IPS DF 4.7 (cell line): ENCODE measurements around the gene EMC6.

Experiments used
- DNase-seq: peaks from one replicate; pipeline ENCODE4 v3.0.0-alpha.2; 2013; ENCODE audit warnings: low spot score; ENCODE audit errors: extremely low read depth

Gene EMC6

DNA sequence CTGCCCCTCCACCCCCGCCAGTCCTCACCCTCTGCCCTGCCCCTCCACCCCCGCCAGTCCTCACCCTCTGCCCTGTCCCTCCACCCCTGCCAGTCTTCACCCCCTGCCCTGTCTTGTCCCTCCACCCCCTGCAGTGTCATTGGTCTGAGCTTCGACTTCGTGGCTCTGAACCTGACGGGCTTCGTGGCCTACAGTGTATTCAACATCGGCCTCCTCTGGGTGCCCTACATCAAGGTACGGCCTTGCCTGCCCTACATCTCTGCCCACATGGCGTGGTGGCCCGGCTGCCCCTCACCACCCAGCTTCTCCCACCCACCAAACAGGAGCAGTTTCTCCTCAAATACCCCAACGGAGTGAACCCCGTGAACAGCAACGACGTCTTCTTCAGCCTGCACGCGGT, 12.3 kb upstream of the EMC6 start:
- no peak for DNase-seq

DNA sequence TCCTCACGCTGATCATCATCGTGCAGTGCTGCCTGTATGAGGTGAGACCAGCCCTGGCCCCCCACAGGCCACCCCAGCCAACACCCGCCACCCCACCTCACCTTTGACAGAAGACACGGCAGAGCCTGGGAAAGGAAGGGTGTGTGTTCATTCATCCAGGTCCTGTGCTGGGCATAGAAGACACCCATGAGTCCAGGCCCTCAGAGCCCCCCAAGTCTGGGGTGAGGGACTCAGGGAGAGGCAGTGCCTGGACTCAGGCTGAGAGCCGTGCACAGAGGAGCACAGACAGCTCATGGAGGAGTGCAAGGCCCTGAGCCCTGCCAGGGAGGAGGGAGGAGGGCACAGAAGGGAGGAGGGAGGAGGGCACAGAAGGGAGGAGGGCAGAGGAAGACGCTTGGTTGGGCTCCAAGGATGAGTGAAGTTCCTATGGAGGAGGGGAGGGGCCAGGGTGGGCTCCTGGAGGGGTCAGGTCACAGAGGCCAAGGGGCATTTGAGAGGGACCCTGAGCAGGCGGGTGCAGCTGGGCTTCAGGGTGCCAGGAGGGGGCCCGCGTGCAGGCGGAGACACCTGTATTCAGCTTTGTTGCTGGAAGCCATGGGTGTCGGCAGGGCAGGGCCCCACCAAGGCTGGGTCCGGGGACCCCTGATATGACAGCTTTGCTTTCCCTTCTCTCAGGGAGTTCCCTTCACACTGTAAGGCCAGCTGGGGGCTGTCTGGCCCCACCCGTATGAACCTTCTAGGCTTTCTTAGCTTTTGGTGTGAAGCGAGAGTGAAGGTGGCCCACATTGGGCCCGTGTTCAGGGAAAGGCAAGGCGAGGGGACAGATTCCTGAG, 11.6 kb upstream of the EMC6 start:
- no peak for DNase-seq

DNA sequence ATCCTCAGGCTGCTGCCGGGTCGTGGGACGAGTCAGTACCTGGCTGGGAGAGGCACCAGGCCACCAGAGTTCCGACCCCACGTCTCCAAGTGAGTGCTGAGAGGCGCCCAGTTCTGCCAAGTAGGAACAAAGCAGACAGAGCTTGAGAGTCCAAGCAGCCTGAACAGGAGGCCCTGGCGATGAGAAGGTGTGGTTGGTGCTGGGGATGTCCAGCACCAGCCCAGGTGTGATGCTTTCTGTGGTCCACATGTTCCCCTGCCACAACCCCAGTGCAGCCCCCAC, 11.1 kb upstream of the EMC6 start:
- no peak for DNase-seq

DNA sequence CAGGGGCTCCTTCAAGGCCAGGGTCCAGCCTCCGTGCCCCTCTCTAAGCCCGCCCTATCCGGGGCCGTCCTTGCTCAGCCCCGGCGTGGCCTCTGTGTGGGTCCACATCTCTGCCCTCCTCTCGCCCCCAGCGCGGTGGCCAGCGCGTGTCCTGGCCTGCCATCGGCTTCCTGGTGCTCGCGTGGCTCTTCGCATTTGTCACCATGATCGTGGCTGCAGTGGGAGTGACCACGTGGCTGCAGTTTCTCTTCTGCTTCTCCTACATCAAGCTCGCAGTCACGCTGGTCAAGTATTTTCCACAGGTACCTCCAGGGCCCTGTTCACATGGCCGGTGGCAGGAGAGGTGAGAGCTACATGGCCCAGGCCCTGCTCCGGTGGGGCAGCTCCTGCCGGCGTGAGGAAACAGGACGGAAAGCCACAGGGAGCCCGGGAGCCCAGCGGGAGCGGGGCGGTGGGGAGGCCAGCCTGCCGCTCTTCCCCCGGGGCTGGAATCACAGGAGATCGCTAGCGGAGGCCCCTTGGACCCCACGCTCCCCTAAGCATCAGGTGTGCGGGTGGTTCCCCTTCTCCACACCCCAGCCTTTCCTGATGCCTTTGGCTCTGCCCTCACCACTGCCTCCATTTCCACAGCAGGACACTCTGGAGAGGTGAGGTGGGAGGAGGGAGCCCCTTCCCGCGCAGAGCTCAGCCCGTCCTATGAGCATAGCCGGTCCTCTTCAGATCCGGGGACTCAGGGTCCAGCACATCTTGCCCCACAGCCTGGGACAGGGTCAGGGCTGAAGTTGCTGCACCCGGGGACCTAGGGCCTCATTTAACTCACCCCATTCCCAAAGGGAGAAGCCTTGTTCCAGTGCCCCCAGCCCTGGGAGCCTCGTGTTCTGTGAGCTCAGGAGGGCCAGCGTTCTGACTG, 10.5 kb upstream of the EMC6 start:
- no peak for DNase-seq

DNA sequence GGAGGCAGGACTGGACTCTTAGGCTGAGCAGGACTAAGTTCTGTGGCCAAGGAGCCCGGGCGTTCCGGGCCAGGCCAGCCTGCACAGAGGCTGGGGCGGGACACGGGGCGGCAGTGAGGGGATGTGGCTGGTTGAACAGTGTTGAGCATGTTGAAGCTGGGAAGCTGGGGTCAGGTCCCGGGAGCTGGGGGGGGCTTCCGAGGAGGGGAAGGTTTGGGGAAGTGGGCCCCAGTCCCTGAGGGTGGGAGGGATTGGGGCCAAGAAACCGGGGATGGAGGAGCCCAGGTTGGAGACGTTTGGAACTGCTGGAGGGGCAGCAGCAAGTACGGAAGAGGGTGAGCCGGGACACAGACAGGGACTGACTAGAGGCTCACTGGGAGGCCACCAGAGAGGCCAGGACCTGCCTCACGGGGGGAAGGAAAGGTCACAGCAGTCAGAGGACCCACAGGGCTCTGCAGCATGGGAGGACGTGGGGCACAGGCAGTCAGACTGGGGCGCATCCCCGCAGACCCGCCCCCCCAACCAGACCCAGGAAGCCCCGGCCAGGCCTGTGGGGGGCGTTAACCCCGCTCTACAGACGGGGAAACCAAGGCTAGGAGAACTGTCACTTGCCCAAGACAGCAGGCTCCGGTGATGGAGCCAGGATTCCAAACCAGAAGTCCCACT, 9.7 kb upstream of the EMC6 start:
- no peak for DNase-seq

DNA sequence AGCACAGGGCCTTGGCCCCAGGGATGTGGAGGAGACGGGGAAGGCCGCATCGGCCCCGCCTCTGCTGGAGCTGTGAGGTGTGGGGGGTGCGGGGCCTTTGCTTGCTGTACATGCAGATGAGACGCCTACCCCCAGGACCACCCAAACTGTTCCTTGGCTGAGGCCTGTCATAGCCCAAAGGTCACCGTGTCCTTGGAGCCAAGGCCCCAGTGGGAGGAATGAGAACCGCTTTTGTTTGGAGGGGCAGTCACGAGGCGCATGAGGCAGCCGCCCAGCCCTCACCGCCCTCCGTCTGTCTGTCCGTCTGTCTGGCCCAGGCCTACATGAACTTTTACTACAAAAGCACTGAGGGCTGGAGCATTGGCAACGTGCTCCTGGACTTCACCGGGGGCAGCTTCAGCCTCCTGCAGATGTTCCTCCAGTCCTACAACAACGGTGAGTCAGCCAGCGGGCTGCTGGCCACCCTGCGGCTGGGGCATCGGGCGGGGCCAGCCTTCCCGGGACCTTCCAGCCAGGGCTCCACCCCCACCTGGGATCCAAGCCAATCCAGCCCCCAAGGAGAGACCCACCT, 9.0 kb upstream of the EMC6 start:
- DNase-seq: no peak

DNA sequence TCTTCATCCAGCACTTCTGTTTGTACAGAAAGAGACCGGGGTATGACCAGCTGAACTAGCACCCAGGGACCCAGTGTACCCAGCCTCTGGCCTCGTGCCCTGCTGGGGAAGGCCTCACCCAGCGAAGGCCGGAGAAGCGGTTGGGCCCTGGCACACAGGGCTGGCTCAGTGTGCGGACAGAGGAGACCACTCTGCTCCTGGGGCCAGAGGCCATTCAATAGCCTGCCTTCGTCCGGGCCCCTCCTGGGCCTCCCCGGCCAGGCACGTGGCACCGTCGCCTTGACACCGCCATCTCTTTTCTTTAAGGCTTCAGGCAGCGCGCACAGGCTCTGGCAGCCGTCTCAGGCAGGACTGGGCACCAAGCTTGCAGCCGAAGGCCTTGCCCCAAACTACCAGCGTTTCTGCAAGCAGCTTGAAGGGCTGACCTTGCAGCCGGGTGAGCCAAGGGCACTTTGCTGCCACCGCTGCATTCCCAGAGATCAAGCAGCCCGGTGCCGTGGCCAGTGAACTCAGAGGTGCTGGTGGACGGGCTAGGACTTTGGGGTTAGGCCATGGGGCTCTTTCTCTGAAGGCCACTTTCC, 8.2 kb upstream of the EMC6 start:
- DNase-seq: no peak

DNA sequence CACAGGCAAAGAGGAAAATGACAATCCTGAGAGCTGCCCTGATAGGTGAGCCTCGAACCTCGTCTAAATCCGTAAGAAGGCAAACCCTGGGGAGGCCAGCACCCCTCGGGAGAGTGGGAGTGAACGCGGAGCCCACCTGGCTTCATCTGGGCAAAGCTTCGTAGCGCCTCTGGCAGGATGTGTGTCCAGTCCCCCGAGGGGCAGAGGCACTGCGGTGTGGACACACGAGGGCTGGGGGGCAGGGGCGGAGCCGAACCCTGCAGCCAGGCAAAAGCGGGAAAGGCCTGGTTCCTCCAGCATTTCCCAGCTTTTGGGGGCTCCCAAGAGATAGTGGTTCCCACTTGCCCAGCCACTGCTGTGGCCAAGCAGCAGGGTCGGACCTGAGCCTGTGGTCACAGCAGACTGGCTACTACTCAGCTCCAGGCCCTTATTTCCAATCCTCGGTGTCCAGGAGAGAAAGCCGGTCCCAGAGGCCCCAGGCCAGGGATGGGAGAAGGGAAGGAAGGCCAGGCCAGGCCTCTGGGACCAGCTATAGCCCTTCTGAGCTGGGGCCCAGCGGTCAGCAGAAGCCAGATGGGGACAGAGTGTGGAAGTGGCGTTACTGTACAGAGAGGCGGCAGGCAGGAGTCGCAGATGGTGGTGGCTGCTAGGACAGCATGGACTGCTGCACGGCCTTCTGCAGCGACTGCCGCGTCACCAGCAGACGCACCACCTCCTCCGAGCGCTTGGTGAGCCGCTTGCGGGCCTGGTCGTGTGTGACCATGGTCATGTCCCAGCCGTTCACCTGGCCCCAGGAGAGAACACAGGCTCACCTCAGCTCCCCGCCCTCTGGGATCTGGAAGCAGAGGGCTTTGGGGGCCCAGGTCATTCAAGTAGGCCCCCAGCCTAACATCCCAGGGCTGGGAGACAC, 5.3 kb upstream of the EMC6 start:
- no peak for DNase-seq

DNA sequence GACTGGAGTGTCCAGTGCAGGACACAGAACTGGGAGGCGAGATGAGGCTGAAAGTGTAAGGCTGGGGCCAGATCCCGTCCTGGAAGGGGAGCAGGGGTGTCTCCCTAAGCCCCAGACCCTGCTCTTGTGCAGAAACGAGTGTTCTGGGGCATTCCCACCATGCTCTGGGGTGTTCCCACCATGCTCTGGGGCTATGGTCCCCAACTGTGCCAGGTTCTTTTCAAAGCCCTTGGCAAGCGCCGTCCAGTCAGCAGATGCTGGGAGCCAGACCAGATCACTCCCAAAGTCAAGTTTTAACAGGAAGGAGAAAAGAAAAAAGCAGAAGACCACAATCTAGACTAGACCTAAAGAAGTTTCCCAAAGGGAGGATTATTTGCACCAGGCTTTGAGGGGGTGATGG, 2.8 kb upstream of the EMC6 start:
- DNase-seq: no peak

DNA sequence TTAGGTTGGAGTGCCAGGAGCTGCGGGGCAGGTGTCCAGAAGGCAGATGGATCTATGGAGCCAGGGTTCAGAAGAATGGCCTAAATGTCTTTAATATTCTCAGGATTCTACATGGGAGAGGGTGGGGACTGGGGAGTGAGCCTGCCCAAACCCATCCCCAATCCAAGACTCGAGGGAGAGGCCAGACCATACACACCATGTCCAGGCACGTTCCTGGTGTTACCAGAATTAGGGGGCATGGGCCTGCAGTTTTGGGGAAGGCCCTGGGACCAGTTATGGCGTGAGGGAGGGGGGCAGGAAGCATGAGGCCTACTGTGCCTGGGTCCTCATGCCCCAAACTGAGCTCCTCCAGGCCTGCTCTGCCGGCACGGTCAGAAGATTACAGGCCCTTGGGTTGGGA, 2.1 kb upstream of the EMC6 start:
- no peak for DNase-seq

DNA sequence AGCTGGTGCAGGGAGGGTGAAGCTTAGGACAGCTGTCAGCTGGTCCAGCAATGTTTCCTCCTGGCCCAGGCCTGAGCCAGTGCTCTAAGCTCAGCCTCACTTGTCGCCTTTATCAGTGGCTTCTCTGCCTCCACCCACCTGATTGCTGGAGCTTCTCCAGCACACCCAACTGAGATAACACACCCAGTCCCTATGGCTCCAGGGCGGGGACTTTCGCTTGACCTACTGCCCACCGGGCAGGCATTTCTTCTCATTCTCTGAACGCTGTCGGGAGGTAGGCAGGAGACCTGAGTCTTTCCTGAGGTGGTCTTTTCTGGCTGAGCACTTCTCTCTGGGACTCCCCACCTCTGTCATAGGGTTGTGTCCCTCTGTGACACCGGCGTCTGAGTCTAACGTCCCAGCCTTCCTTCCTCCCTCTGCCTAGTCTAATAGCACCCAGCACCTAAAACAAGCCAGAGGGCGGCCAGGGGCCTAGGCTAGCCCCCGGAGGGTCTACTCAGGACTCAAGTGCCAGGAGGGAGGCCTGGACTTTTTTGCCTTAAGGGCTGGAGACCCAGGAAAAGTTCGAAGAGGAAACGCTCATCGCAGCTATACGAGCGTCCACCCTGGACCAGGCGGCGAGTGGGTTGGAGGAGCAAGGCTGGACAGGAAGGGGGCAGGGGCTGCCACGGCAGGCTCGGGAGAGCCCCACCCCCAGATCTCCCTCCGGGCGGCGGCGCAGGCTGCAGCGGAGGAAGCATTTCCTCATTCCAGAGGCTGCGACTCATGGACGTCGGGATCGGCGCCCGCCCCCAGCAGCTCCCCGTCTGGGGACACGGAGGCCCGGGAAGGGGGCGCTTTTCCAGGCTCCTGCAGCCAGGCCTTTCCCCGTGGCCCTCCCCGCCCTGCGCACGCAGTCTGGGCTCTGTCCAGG, 990 bp upstream of the EMC6 start:
- no peak for DNase-seq

DNA sequence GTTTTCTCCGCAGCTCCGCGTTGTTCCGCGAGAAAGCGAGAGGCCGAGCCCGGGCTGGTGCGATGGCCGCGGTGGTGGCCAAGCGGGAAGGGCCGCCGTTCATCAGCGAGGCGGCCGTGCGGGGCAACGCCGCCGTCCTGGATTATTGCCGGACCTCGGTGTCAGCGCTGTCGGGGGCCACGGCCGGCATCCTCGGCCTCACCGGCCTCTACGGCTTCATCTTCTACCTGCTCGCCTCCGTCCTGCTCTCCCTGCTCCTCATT, 404 bp downstream of the EMC6 start:
- no peak for DNase-seq

DNA sequence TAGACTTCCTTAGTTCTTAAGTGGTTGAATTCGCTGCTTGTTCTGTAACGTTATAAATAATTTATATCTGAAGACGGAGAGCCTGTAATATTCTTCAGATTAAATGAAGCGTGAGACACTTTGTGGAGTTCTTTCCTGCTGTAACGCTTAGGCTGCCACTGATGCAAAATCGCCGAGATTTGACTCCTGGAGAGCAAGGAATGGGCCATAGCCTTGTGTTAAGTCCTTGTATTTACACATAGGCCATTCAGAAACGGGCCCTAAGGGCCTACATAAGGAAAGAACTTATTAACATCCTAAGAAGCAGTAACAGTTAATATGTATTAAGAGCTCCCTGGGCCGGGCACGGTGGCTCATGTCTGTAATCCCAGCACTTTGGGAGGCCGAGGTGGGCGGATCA, 936 bp downstream of the EMC6 start:
- DNase-seq: no peak

DNA sequence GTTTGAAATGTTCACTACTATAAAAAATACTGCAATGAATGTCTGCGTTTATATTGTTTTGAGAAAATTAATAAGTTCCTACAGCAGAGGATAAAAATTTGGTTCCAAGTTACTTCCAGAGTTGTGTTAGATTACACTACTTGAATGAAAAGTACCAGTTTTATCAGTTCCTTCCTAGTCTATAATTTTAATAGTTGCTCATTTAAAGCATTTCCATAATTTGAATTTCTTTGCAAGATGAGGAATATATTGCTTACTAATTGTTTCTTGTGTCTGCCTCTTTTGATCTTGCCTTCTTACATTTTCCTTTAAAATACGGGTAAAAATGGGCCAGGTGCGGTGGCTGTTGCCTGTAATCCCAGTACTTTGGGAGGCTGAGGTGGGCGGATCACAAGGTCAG, 4.0 kb downstream of the EMC6 start:
- DNase-seq: no peak

DNA sequence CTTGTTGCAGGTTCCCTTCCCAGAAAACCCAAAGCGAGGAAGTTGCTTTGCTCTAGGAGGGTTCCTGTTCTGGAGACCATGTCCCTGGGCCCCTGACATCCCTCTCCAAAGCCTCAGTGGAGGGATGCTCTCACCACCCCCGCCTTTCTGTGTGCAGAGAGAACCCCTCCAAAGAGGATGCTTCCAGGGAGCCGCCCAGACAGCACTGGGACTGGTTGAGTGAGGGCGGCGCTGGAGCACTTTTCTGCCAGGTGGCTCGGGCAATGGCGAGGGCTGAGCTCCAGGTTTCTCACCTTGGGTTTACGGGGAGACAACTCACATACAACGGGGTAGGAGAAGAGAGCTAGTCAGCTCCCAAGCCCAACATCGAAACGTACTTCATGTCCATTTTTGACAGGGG, 7.3 kb downstream of the EMC6 start:
- DNase-seq: no peak

DNA sequence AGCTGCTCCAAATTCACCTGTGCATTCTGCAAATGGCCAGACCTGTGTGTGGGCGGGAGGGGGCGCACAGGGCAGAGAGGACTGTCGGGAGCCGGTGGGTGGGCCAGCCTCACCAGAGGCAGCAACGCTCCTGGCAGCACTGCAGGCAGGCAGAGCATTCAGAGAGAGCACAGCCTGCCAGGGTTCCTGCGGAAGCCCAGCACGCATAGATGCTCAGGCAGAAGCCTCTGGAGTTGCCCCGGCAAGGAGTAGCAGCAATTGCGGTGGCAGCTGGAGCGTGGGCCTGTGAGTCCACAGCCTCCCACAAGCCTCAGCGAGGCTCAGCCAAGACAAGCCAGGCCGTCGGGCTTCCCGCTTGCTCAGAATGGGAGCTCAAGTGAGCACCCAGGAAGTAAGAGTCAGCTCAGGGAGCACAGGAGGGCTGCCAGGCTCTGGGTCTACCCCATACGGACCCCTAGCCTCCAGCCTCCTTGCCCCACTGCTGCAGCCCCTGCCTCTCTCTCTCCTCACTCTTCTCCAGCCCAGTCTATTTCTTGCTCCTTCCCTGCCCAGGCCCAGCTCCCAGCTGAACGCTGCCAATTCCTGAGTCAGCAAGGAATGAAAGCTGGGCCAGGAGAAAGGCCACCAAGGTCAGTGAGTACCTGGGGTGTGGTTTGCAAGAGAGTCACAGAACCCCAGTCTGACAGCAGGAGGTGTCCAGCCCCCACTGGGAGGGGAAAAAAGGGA, 9.6 kb downstream of the EMC6 start:
- no peak for DNase-seq

DNA sequence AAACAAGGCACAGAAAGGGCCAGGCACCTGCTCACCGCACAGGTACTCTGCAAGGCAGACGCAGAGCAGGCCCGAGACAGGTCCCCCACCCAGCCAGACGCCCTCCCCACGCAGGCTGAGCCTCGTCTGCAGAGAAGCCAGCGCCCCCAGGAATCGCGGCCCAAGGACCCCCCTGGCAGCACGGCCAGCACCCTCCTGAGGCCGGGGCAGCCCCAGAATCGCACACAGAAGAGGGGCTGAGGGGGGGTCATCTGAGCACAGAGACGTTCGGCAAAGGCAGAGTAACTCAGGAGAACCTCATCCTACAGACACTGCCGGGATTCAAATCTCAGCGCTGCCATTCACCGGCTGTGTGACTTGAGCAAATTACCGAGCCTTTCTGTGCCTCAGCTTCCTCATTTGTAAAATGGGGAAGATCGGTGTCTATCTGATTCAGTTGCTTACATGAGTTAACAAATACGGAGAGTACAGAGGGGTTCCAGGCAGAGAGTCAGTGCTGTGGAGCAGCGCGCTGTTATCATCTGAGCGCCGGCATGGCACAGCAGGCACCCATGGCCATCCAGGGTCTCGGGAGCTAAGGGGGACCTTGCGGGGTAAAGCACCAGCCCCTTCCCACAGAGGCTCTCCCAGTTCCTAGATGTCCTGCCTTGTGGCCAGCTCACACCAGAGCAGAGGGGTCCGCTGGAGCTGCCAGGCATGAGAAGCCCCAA, 10.4 kb downstream of the EMC6 start:
- DNase-seq: no peak

DNA sequence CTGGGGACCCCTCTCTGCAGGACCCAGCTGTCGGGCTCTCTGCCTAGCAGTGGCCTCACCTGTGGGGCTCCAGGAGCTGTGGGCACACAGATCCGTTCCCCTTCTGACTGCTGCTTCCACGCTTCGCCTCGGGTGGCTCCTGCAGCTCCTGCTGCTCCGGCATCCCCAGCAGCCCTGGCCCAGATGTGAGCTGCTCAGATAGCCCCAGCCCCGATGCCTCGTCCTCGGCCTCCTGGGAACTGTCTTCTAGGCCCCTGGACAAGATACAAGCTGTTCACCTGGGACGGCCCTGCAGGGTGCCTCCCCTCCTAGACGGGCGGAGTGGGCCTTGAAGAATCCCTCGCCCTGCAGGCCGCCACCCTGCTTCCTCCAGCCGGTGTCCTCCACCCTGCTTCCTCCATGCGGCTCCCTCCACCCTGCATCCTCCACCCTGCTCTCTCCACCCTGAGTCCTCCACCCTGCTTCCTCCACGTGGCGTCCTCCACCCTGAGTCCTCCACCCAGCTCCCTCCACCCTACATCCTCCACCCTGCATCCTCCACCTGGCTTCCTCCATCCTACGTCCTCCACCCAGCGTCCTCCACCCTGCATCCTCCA, 11.0 kb downstream of the EMC6 start:
- DNase-seq: no peak
